IMR-90 (cell line): ENCODE results near the gene TEC. TPM values are rescaled to one million over a fixed set of nuclear protein-coding genes. Genes with fewer than 3 reads are reported as not detected.

Experiments used
- ATAC-seq: fragments of 200-7000 bp; cut with Tn5 transposase; 2 replicates; pipeline ENCODE4 v1.9.1; 2020; ENCODE audit warnings: low read depth, mild to moderate bottlenecking, moderate library complexity
- BruUV-seq: library from RNA; stranded (reverse); fragments of 400-500 nt; replicated peaks from 2 replicates; lab custom pipeline; 2021; lab: Mats Ljungman, UMichigan
- CTCF ChIA-PET: fragments of 300-600 bp; formaldehyde crosslinking; extraction: SDS; loops from one replicate; lab custom pipeline; 2021; ENCODE audit warnings: antibody characterized with exemption; lab: Yijun Ruan, JAX
- POLR2A ChIA-PET: fragments of 300-600 bp; sonication (Branson Sonifier 250); formaldehyde crosslinking; loops from one replicate; lab custom pipeline; 2022; ENCODE audit warnings: antibody characterized with exemption; ENCODE audit not compliant: unreplicated experiment; lab: Charles Lee
- DNase-seq: peaks from one replicate; pipeline ENCODE4 v3.0.0; 2013
- H2AFZ ChIP-seq: replicated peaks from 2 replicates; pipeline ENCODE3; 2013; ENCODE audit warnings: low read length, mild to moderate bottlenecking; ENCODE audit not compliant: poor library complexity
- H2AK5ac ChIP-seq: 2 replicates; pipeline ENCODE4 v1.6.1; 2013; ENCODE audit warnings: low read depth, low read length, inconsistent platforms
- H2AK9ac ChIP-seq: replicated peaks from 2 replicates; pipeline ENCODE3; 2013; ENCODE audit warnings: mild to moderate bottlenecking, low read depth, low read length, moderate library complexity; ENCODE audit not compliant: poor library complexity
- H2BK120ac ChIP-seq: 2 replicates; pipeline ENCODE4 v1.6.1; 2013; ENCODE audit warnings: low read depth, low read length, inconsistent platforms
- H2BK15ac ChIP-seq: 3 replicates; pipeline ENCODE4 v1.6.1; 2013; ENCODE audit warnings: low read depth, low read length, inconsistent platforms
- H2BK20ac ChIP-seq: 2 replicates; pipeline ENCODE4 v1.6.1; 2013; ENCODE audit warnings: low read depth, mild to moderate bottlenecking, inconsistent platforms, low read length, moderate library complexity
- H2BK5ac ChIP-seq: 2 replicates; pipeline ENCODE4 v1.6.1; 2013; ENCODE audit warnings: mild to moderate bottlenecking, low read depth, low read length, inconsistent platforms; ENCODE audit not compliant: poor library complexity, severe bottlenecking
- H3K14ac ChIP-seq: replicated peaks from 2 replicates; pipeline ENCODE4 v1.6.1; 2013; ENCODE audit warnings: low read depth, low read length, inconsistent platforms
- H3K18ac ChIP-seq: 2 replicates; pipeline ENCODE4 v1.6.1; 2013; ENCODE audit warnings: low read depth, low read length, control low read depth
- H3K23ac ChIP-seq: 2 replicates; pipeline ENCODE4 v1.6.1; 2013; ENCODE audit warnings: low read depth, low read length, inconsistent platforms
- H3K27ac ChIP-seq: 2 replicates; pipeline ENCODE4 v1.5.1; 2013; ENCODE audit warnings: mild to moderate bottlenecking, control low read depth, low read length; ENCODE audit not compliant: insufficient read depth
- H3K27me3 ChIP-seq: 2 replicates; pipeline ENCODE4 v1.6.1; 2013; ENCODE audit warnings: low read length; ENCODE audit not compliant: control insufficient read depth, insufficient read depth
- H3K36me3 ChIP-seq: 2 replicates; pipeline ENCODE4 v1.6.1; 2013; ENCODE audit warnings: low read length, mixed read lengths; ENCODE audit not compliant: control insufficient read depth, insufficient read depth
- H3K4ac ChIP-seq: 2 replicates; pipeline ENCODE4 v1.6.1; 2013; ENCODE audit warnings: low read depth, low read length, inconsistent platforms
- H3K4me1 ChIP-seq: 2 replicates; pipeline ENCODE4 v1.6.1; 2013; ENCODE audit warnings: low read length, mixed read lengths; ENCODE audit not compliant: control insufficient read depth, insufficient read depth
- H3K4me2 ChIP-seq: 2 replicates; pipeline ENCODE4 v1.6.1; 2013; ENCODE audit warnings: low read depth, mild to moderate bottlenecking, control low read depth, low read length, moderate library complexity
- H3K4me3 ChIP-seq: 2 replicates; pipeline ENCODE4 v1.5.1; 2013; ENCODE audit warnings: low read depth, mild to moderate bottlenecking, control low read depth, low read length, moderate library complexity; ENCODE audit not compliant: insufficient read depth
- H3K56ac ChIP-seq: 2 replicates; pipeline ENCODE4 v1.6.1; 2013; ENCODE audit warnings: low read length, inconsistent platforms; ENCODE audit not compliant: insufficient read depth; ENCODE audit errors: extremely low read depth
- H3K79me1 ChIP-seq, 2 experiments: 2 replicates each; pipeline ENCODE4 v1.6.1; 2013; ENCODE audit warnings: low read length in 2 of 2, inconsistent platforms in 1 of 2, low read depth in 1 of 2
- H3K9ac ChIP-seq: 2 replicates; pipeline ENCODE4 v1.6.1; 2013; ENCODE audit warnings: low read depth, low read length, control low read depth
- H3K9me1 ChIP-seq: 2 replicates; pipeline ENCODE4 v1.6.1; 2013; ENCODE audit warnings: low read length, inconsistent platforms; ENCODE audit not compliant: insufficient read depth
- H3K9me3 ChIP-seq: 2 replicates; pipeline ENCODE4 v1.6.1; 2013; ENCODE audit warnings: low read length; ENCODE audit not compliant: control insufficient read depth, insufficient read depth
- H4K20me1 ChIP-seq: 2 replicates; pipeline ENCODE4 v1.6.1; 2013; ENCODE audit warnings: low read length, inconsistent platforms; ENCODE audit not compliant: insufficient read depth
- H4K5ac ChIP-seq: 2 replicates; pipeline ENCODE4 v1.6.1; 2013; ENCODE audit warnings: mild to moderate bottlenecking, low read depth, low read length, control low read depth
- H4K8ac ChIP-seq, 2 experiments: 2 replicates each; pipeline ENCODE4 v1.6.1; 2013; ENCODE audit warnings: low read depth in 2 of 2, low read length in 2 of 2, control low read depth in 1 of 2, inconsistent platforms in 1 of 2
- H4K91ac ChIP-seq: 2 replicates; pipeline ENCODE4 v1.6.1; 2013; ENCODE audit warnings: low read depth, low read length, inconsistent platforms; ENCODE audit not compliant: insufficient read depth
- BHLHE40 ChIP-seq: fragments of 150-350 bp; IDR thresholded peaks from 2 replicates; pipeline ENCODE4 v1.6.1; 2016; ENCODE audit warnings: mild to moderate bottlenecking, low read depth, low read length
- CEBPB ChIP-seq: IDR thresholded peaks from 2 replicates; pipeline ENCODE4 v1.6.1; 2012; ENCODE audit warnings: low read depth, low read length, improper control_type of control experiment
- FOS ChIP-seq: fragments of 150-350 bp; IDR thresholded peaks from 2 replicates; pipeline ENCODE4 v1.6.1; 2016; ENCODE audit warnings: low read depth, low read length
- MAZ ChIP-seq: IDR thresholded peaks from 2 replicates; pipeline ENCODE4 v1.6.1; 2012; ENCODE audit warnings: low read depth, mild to moderate bottlenecking, low read length, improper control_type of control experiment, moderate library complexity, borderline replicate concordance
- NFE2L2 ChIP-seq: fragments of 150-350 bp; IDR thresholded peaks from 2 replicates; pipeline ENCODE4 v1.6.1; 2016; ENCODE audit warnings: low read depth, mild to moderate bottlenecking, low read length
- POLR2A ChIP-seq: IDR thresholded peaks from 2 replicates; pipeline ENCODE4 v1.6.1; 2012; ENCODE audit warnings: mild to moderate bottlenecking, low read depth, low read length
- RAD21 ChIP-seq: IDR thresholded peaks from 2 replicates; pipeline ENCODE4 v1.6.1; 2012; ENCODE audit warnings: low read length, improper control_type of control experiment
- RCOR1 ChIP-seq: IDR thresholded peaks from 2 replicates; pipeline ENCODE4 v1.6.1; 2012; ENCODE audit warnings: mild to moderate bottlenecking, low read length, improper control_type of control experiment; ENCODE audit not compliant: insufficient replicate concordance
- RFX5 ChIP-seq: IDR thresholded peaks from 2 replicates; pipeline ENCODE4 v1.8.0; 2012; ENCODE audit warnings: low read depth, mild to moderate bottlenecking, low read length, moderate library complexity
- SMC3 ChIP-seq: fragments of 150-350 bp; IDR thresholded peaks from 2 replicates; pipeline ENCODE4 v1.6.1; 2016; ENCODE audit warnings: low read depth, mild to moderate bottlenecking, antibody characterized with exemption, low read length, moderate library complexity
- WGBS, 2 experiments: methylation state at CpG; one replicate each; pipeline versions ENCODE4 v1.1.5 to v1.1.7; 2013; ENCODE audit warnings: missing lambda C conversion rate in 2 of 2; ENCODE audit not compliant: insufficient read length in 1 of 2; ENCODE audit errors: extremely low coverage in 2 of 2; 5-methylcytosine and 5-hydroxymethylcytosine counted together
- dilution Hi-C: fragments of 300-500 bp; cut with HindIII; formaldehyde crosslinking; loops from one replicate; pipeline ENCODE4 v1.14.3; 2018; ENCODE audit warnings: low sequenced_read_pairs; ENCODE audit not compliant: unreplicated experiment
- in situ Hi-C: fragments of 300-500 bp; cut with MboI; formaldehyde crosslinking; loops from 3 replicates; pipeline ENCODE4 v1.14.3; 2019; ENCODE audit warnings: low sequenced_read_pairs, inconsistent platforms, mixed read lengths
- intact Hi-C: fragments of 100-400 bp; cut with micrococcal nuclease; formaldehyde crosslinking; loops from 2 replicates; pipeline ENCODE4 v1.10.0; 2022
- polyA plus RNA-seq, 3 experiments: library from polyadenylated mRNA; depleted of rRNA; stranded (reverse); fragments of >200 nt; gene quantifications; 2 replicates each; pipeline ENCODE4 v1.2.3, GENCODE V29; 2012; ENCODE audit warnings: low replicate concordance in 1 of 3
- total RNA-seq: library from RNA; depleted of rRNA; stranded (reverse); fragments of >200 nt; gene quantifications from 2 replicates; pipeline ENCODE4 v1.2.3, GENCODE V29; 2012
- TF ChIP-seq, protein P1 (sequence below): fragments of 150-350 bp; IDR thresholded peaks from 2 replicates; pipeline ENCODE4 v1.6.1; 2016; ENCODE audit warnings: low read depth, mild to moderate bottlenecking, low read length, moderate library complexity, borderline replicate concordance
- TF ChIP-seq, protein P2 (sequence below): fragments of 150-350 bp; IDR thresholded peaks from 2 replicates; pipeline ENCODE4 v1.6.1; 2017; ENCODE audit warnings: mild to moderate bottlenecking, antibody characterized with exemption, low read length, low read depth
- TF ChIP-seq, protein P3 (sequence below): conservative IDR thresholded peaks from 2 replicates; pipeline ENCODE4 v1.5.1; 2012; ENCODE audit warnings: mild to moderate bottlenecking, low read depth, low read length, improper control_type of control experiment

Gene TEC
- total and polyA plus RNA-seq, 2 of the 4 experiments (the other 2 are of a cell fraction): 0.39 to 0.54 TPM

DNA sequence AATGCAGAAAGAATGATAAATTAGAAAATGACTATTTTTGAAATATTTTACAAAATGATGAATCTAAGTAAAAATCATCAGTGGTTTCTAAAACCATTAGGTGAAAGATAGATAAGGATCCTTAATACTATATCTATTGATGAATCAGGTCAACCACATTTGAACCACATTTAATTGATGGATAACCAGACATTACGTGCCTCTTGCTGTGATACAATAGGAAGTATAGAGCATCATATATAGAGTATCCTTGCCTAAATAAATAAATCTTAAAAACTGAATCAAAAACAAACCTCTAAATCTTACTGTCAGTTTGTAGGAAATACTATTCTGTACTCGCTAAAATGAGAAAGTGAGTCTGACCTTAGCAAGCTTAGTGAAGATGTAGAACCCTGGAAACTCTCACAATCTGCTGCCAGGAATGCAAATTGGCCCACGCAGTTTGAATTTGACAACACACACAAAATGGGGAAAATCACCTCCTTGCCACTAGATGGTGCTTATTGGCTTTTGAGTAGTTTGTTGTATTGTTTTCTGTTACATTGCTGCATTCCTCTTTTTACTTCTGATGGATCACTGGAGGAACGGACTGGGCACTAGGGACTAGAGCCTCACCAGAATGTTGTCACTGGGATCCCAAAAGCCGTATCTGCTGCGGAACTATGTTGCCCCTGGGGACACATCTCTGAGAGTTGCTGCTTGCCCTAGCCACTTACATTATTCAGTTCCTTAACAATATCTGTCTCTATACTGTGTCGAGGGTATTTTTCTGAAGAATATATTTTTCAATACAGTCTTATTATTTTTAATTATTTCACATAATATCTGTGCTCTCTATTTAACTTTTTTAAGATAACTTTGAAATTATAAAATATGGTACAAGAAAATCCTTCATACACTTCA is 46.3 kb upstream of the TEC start:
- Histone ChIP-seq H3K9ac (no peak overlapping the region), H3K4me1 (no peaks in the 10 kb centered on the region), H3K9me3 (no peaks in the 10 kb centered on the region), H2AK9ac (no peak overlapping the region), H3K27ac (no peak overlapping the region), H3K36me3 (no peaks in the 10 kb centered on the region), H3K23ac (no peak overlapping the region), H3K9me1 (no peaks in the 10 kb centered on the region), H2BK5ac (no peak overlapping the region), H4K91ac (no peak overlapping the region), H4K20me1 (no peaks in the 10 kb centered on the region), H3K4me2 (0 out of 2 replicates have a peak overlapping the region, but pooled peaks have one; percentile 59), H3K79me1 (no peaks in the 10 kb centered on the region), H2BK15ac (no peak overlapping the region), H3K4me3 (no peak overlapping the region), H2BK20ac (no peak overlapping the region), H2BK120ac (0 out of 2 replicates have a peak overlapping the region, but pooled peaks have one; percentile 24), H4K8ac (no peak overlapping the region), H2AFZ (peak overlapping the region; percentile 76), H3K18ac (no peak overlapping the region), H3K56ac (no peak overlapping the region), H2AK5ac (no peak overlapping the region), H3K14ac (no peak overlapping the region; the same call in 1 of the 2 replicates), H4K5ac (no peak overlapping the region), H3K4ac (no peak overlapping the region), H3K27me3 (no peaks in the 10 kb centered on the region)
- ATAC-seq (peak; percentile 89), DNase-seq (peak; percentile 73)
- TF ChIP-seq SMC3 (peak; percentile 70), RAD21 (peak; percentile 74), RFX5 (no peak), RCOR1 (no peak), MAZ (no peak), BHLHE40 (no peak), CEBPB (no peak), POLR2A (no peak), FOS (no peak), NFE2L2 (no peak)
- TF ChIP-seq, protein P1, sequence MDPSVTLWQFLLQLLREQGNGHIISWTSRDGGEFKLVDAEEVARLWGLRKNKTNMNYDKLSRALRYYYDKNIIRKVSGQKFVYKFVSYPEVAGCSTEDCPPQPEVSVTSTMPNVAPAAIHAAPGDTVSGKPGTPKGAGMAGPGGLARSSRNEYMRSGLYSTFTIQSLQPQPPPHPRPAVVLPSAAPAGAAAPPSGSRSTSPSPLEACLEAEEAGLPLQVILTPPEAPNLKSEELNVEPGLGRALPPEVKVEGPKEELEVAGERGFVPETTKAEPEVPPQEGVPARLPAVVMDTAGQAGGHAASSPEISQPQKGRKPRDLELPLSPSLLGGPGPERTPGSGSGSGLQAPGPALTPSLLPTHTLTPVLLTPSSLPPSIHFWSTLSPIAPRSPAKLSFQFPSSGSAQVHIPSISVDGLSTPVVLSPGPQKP: no peak
- TF ChIP-seq, protein P2, sequence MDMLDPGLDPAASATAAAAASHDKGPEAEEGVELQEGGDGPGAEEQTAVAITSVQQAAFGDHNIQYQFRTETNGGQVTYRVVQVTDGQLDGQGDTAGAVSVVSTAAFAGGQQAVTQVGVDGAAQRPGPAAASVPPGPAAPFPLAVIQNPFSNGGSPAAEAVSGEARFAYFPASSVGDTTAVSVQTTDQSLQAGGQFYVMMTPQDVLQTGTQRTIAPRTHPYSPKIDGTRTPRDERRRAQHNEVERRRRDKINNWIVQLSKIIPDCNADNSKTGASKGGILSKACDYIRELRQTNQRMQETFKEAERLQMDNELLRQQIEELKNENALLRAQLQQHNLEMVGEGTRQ: no peak
- TF ChIP-seq, protein P3, sequence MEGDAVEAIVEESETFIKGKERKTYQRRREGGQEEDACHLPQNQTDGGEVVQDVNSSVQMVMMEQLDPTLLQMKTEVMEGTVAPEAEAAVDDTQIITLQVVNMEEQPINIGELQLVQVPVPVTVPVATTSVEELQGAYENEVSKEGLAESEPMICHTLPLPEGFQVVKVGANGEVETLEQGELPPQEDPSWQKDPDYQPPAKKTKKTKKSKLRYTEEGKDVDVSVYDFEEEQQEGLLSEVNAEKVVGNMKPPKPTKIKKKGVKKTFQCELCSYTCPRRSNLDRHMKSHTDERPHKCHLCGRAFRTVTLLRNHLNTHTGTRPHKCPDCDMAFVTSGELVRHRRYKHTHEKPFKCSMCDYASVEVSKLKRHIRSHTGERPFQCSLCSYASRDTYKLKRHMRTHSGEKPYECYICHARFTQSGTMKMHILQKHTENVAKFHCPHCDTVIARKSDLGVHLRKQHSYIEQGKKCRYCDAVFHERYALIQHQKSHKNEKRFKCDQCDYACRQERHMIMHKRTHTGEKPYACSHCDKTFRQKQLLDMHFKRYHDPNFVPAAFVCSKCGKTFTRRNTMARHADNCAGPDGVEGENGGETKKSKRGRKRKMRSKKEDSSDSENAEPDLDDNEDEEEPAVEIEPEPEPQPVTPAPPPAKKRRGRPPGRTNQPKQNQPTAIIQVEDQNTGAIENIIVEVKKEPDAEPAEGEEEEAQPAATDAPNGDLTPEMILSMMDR: peak; percentile 67
- no TSS peak for BruUV-seq
- CTCF ChIA-PET: interaction anchor here (1.2 kb wide), 1 partner anchor 27 kb away, joined by 3 read pairs; no protein-coding TSS in a partner anchor
- in situ Hi-C loops (loop anchor here (5.0 to 25.0 kb wide), 2 partner anchors 231 to 646 kb away; no protein-coding TSS in a partner anchor), intact Hi-C loops (loop anchor here (1.0 kb wide), 1 partner anchor 230 kb away; no protein-coding TSS in a partner anchor), dilution Hi-C loops (no loop called here)
- POLR2A ChIA-PET: no interaction called here
- WGBS, 2 experiments: 20% methylated on average over 1 of the region's 7 CpGs; no CpG with 5 or more reads in 1 of the 2 experiments
